ENCODE results near the gene ACACA.

DNA sequence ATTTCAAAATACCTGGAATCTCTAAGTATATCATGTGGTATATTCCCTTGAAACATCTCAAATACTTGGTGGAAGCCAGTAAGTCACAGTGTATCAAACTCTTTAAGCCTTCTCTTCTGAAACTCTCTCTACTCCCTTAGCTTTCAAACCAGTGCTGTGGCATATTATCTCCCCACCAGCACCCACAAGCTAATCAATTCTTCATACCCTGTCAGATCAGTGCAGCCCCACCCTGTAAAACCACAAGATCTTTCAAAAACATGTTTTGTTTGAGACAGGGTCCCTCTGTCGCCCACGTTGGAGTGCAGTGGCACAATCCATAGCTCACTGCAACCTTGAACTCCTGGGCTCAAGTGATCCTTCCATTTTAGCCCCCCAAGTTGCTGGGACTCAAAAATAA is 122.4 kb downstream of the ACACA start:
- TF ChIP-seq, protein P1, sequence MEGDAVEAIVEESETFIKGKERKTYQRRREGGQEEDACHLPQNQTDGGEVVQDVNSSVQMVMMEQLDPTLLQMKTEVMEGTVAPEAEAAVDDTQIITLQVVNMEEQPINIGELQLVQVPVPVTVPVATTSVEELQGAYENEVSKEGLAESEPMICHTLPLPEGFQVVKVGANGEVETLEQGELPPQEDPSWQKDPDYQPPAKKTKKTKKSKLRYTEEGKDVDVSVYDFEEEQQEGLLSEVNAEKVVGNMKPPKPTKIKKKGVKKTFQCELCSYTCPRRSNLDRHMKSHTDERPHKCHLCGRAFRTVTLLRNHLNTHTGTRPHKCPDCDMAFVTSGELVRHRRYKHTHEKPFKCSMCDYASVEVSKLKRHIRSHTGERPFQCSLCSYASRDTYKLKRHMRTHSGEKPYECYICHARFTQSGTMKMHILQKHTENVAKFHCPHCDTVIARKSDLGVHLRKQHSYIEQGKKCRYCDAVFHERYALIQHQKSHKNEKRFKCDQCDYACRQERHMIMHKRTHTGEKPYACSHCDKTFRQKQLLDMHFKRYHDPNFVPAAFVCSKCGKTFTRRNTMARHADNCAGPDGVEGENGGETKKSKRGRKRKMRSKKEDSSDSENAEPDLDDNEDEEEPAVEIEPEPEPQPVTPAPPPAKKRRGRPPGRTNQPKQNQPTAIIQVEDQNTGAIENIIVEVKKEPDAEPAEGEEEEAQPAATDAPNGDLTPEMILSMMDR (conservative IDR thresholded peaks at IDR 0.05; ENCODE audit: low read depth in 2 of 2) = no peak
- no peak for TF ChIP-seq EZH2 (IDR thresholded peaks at IDR 0.05; ENCODE audit: low read depth, unreplicated experiment)
- TF ChIP-seq JUNB (IDR thresholded peaks at IDR 0.05; ENCODE audit: unreplicated experiment) = no peak
- no peak for TF ChIP-seq POLR2AphosphoS5 (IDR thresholded peaks at IDR 0.05; ENCODE audit: low read depth)
- TF ChIP-seq EZH2phosphoT487 (IDR thresholded peaks at IDR 0.05; ENCODE audit: unreplicated experiment) = no peak
- TF ChIP-seq, protein P2, sequence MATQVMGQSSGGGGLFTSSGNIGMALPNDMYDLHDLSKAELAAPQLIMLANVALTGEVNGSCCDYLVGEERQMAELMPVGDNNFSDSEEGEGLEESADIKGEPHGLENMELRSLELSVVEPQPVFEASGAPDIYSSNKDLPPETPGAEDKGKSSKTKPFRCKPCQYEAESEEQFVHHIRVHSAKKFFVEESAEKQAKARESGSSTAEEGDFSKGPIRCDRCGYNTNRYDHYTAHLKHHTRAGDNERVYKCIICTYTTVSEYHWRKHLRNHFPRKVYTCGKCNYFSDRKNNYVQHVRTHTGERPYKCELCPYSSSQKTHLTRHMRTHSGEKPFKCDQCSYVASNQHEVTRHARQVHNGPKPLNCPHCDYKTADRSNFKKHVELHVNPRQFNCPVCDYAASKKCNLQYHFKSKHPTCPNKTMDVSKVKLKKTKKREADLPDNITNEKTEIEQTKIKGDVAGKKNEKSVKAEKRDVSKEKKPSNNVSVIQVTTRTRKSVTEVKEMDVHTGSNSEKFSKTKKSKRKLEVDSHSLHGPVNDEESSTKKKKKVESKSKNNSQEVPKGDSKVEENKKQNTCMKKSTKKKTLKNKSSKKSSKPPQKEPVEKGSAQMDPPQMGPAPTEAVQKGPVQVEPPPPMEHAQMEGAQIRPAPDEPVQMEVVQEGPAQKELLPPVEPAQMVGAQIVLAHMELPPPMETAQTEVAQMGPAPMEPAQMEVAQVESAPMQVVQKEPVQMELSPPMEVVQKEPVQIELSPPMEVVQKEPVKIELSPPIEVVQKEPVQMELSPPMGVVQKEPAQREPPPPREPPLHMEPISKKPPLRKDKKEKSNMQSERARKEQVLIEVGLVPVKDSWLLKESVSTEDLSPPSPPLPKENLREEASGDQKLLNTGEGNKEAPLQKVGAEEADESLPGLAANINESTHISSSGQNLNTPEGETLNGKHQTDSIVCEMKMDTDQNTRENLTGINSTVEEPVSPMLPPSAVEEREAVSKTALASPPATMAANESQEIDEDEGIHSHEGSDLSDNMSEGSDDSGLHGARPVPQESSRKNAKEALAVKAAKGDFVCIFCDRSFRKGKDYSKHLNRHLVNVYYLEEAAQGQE (IDR thresholded peaks at IDR 0.05; ENCODE audit: unreplicated experiment) = no peak
- no peak for TF ChIP-seq CREB1 (CRISPR knock-in tag; IDR thresholded peaks at IDR 0.05; ENCODE audit: low read depth)
- TF ChIP-seq, protein P3, sequence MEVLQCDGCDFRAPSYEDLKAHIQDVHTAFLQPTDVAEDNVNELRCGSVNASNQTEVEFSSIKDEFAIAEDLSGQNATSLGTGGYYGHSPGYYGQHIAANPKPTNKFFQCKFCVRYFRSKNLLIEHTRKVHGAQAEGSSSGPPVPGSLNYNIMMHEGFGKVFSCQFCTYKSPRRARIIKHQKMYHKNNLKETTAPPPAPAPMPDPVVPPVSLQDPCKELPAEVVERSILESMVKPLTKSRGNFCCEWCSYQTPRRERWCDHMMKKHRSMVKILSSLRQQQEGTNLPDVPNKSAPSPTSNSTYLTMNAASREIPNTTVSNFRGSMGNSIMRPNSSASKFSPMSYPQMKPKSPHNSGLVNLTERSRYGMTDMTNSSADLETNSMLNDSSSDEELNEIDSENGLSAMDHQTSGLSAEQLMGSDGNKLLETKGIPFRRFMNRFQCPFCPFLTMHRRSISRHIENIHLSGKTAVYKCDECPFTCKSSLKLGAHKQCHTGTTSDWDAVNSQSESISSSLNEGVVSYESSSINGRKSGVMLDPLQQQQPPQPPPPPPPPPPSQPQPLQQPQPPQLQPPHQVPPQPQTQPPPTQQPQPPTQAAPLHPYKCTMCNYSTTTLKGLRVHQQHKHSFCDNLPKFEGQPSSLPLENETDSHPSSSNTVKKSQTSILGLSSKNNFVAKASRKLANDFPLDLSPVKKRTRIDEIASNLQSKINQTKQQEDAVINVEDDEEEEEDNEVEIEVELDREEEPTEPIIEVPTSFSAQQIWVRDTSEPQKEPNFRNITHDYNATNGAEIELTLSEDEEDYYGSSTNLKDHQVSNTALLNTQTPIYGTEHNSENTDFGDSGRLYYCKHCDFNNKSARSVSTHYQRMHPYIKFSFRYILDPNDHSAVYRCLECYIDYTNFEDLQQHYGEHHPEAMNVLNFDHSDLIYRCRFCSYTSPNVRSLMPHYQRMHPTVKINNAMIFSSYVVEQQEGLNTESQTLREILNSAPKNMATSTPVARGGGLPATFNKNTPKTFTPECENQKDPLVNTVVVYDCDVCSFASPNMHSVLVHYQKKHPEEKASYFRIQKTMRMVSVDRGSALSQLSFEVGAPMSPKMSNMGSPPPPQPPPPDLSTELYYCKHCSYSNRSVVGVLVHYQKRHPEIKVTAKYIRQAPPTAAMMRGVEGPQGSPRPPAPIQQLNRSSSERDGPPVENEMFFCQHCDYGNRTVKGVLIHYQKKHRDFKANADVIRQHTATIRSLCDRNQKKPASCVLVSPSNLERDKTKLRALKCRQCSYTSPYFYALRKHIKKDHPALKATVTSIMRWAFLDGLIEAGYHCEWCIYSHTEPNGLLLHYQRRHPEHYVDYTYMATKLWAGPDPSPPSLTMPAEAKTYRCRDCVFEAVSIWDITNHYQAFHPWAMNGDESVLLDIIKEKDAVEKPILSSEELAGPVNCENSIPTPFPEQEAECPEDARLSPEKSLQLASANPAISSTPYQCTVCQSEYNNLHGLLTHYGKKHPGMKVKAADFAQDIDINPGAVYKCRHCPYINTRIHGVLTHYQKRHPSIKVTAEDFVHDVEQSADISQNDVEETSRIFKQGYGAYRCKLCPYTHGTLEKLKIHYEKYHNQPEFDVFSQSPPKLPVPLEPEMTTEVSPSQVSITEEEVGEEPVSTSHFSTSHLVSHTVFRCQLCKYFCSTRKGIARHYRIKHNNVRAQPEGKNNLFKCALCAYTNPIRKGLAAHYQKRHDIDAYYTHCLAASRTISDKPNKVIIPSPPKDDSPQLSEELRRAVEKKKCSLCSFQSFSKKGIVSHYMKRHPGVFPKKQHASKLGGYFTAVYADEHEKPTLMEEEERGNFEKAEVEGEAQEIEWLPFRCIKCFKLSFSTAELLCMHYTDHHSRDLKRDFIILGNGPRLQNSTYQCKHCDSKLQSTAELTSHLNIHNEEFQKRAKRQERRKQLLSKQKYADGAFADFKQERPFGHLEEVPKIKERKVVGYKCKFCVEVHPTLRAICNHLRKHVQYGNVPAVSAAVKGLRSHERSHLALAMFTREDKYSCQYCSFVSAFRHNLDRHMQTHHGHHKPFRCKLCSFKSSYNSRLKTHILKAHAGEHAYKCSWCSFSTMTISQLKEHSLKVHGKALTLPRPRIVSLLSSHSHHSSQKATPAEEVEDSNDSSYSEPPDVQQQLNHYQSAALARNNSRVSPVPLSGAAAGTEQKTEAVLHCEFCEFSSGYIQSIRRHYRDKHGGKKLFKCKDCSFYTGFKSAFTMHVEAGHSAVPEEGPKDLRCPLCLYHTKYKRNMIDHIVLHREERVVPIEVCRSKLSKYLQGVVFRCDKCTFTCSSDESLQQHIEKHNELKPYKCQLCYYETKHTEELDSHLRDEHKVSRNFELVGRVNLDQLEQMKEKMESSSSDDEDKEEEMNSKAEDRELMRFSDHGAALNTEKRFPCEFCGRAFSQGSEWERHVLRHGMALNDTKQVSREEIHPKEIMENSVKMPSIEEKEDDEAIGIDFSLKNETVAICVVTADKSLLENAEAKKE (CRISPR knock-in tag; IDR thresholded peaks at IDR 0.05) = no peak
- TF ChIP-seq, protein P4, sequence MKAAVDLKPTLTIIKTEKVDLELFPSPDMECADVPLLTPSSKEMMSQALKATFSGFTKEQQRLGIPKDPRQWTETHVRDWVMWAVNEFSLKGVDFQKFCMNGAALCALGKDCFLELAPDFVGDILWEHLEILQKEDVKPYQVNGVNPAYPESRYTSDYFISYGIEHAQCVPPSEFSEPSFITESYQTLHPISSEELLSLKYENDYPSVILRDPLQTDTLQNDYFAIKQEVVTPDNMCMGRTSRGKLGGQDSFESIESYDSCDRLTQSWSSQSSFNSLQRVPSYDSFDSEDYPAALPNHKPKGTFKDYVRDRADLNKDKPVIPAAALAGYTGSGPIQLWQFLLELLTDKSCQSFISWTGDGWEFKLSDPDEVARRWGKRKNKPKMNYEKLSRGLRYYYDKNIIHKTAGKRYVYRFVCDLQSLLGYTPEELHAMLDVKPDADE (IDR thresholded peaks at IDR 0.05) = no peak
- no peak for TF ChIP-seq STAT1 (IDR thresholded peaks at IDR 0.05; ENCODE audit: unreplicated experiment)
- TF ChIP-seq ZNF114 (CRISPR knock-in tag; IDR thresholded peaks at IDR 0.05) = no peak

All from GM23338 (cell line).